ENCODE results near the gene SIGLEC9.

SIGLEC9 gene

DNA sequence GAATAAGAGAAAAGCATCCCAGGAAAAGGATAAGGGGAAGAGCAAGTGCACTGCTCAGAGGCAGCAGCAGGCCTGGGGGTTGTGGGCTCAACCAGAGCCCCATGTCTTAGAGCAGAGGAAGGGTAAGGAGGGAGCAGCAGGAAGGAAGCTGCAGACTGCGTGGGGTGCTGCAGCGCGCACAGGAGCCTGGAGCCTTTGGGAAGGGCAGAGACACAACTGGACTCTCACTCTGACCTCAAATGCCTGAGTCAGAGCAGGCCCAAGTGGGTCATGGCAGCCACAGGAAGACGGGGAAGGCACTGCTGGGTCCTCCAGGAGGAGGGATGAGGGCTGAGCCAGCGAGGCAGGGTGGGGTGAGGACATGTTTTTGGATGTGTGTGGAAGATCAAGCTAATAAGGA, 49.0 kb downstream of the SIGLEC9 start:
- H3K27ac ChIP-seq: no peak overlapping the region
- no peak for TF ChIP-seq ZFX (IDR thresholded peaks at IDR 0.05)
- TF ChIP-seq, protein P1, sequence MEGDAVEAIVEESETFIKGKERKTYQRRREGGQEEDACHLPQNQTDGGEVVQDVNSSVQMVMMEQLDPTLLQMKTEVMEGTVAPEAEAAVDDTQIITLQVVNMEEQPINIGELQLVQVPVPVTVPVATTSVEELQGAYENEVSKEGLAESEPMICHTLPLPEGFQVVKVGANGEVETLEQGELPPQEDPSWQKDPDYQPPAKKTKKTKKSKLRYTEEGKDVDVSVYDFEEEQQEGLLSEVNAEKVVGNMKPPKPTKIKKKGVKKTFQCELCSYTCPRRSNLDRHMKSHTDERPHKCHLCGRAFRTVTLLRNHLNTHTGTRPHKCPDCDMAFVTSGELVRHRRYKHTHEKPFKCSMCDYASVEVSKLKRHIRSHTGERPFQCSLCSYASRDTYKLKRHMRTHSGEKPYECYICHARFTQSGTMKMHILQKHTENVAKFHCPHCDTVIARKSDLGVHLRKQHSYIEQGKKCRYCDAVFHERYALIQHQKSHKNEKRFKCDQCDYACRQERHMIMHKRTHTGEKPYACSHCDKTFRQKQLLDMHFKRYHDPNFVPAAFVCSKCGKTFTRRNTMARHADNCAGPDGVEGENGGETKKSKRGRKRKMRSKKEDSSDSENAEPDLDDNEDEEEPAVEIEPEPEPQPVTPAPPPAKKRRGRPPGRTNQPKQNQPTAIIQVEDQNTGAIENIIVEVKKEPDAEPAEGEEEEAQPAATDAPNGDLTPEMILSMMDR (conservative IDR thresholded peaks at IDR 0.05): no peak

DNA sequence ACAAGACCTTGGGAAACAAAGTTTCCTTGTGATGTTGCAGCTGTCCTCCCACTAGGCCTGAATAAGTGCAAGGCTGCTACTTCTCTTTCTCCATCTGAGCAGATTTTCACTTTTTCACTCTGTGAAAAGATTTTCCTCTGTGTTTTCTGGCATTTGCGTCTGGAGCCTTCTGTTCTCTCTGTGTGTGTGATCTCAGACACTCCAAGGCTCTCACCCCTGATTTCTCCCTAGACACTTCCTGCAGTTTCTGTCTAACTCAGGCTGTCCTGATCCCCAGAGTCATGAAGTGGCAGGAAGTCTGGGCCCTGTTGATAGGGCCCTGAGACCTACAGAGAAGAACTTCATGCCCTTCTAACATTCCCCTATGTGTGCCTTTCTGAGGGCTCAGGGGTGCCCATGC, 54.5 kb downstream of the SIGLEC9 start:
- TF ChIP-seq, protein P1 (conservative IDR thresholded peaks at IDR 0.05): no peak
- no peak for TF ChIP-seq ZFX (IDR thresholded peaks at IDR 0.05)

More for the DNA sequence above, 54.5 kb downstream of the SIGLEC9 start:
- no peak overlapping the region for H3K27ac ChIP-seq

Data from C4-2B (cell line).